HCT116 (cell line): ENCODE data around the gene CDHR1.

Source experiments
- CBX3 ChIP-seq: IDR thresholded peaks from 2 replicates; pipeline ENCODE4 v1.6.1; 2012; ENCODE audit warnings: low read depth
- CTCF ChIP-seq, 3 experiments: fragments of 200-600 bp in 1 of 3; sonication (generic) in 1 of 3; IDR thresholded peaks in 2 of 3; conservative IDR thresholded peaks in 1 of 3; 2 replicates each; pipeline ENCODE4 v1.5.1; 2012 to 2017; ENCODE audit warnings: low read depth in 2 of 3, low read length in 2 of 3, antibody characterized with exemption in 1 of 3, borderline replicate concordance in 1 of 3, control low read depth in 1 of 3, mild to moderate bottlenecking in 1 of 3, mixed read lengths in 1 of 3, mixed run types in 1 of 3, moderate library complexity in 1 of 3; ENCODE audit not compliant: insufficient read depth in 1 of 3
- ELF1 ChIP-seq: IDR thresholded peaks from 2 replicates; pipeline ENCODE4 v1.6.1; 2012; ENCODE audit warnings: low read depth, borderline replicate concordance
- EZH2 ChIP-seq: fragments of 200-600 bp; sonication (generic); IDR thresholded peaks from 2 replicates; pipeline ENCODE4 v1.6.1; 2017; ENCODE audit warnings: antibody characterized with exemption, mixed run types
- EZH2phosphoT487 ChIP-seq: fragments of 200-600 bp; IDR thresholded peaks from 2 replicates; pipeline ENCODE4 v1.6.1; 2018; ENCODE audit warnings: antibody characterized with exemption, borderline replicate concordance
- FOSL1 ChIP-seq: IDR thresholded peaks from 2 replicates; pipeline ENCODE4 v1.6.1; 2012; ENCODE audit warnings: low read depth
- POLR2A ChIP-seq: IDR thresholded peaks from 2 replicates; pipeline ENCODE4 v1.7.0; 2011; ENCODE audit warnings: borderline replicate concordance; ENCODE audit not compliant: insufficient read depth, insufficient read length; ENCODE audit errors: extremely low read depth
- POLR2AphosphoS5 ChIP-seq: IDR thresholded peaks from 2 replicates; pipeline ENCODE4 v1.6.1; 2011; ENCODE audit warnings: mild to moderate bottlenecking, low read depth, low read length, moderate library complexity
- SIN3A ChIP-seq: IDR thresholded peaks from 2 replicates; pipeline ENCODE4 v1.6.1; 2012; ENCODE audit warnings: low read depth
- TCF7L2 ChIP-seq: IDR thresholded peaks from 2 replicates; pipeline ENCODE4 v1.7.0; 2011; ENCODE audit warnings: borderline replicate concordance, inconsistent platforms; ENCODE audit not compliant: insufficient read depth, insufficient read length; ENCODE audit errors: extremely low read depth

GRCh38 chr10:84204122-84204521 lies 9.8 kb downstream of the CDHR1 start:
- TF ChIP-seq CTCF (IDR thresholded peaks at IDR 0.05 in 2 of 3, conservative IDR thresholded peaks at IDR 0.05 in 1 of 3; ENCODE audit: borderline replicate concordance in 1 of 3, insufficient read depth in 1 of 3, low read depth in 2 of 3, low read length in 2 of 3) = peak; percentile 13 to 77 (median 66); a peak in 5 of 6 replicates
- no peak for TF ChIP-seq POLR2AphosphoS5
- TF ChIP-seq EZH2phosphoT487 = no peak
- TF ChIP-seq FOSL1 = no peak
- no peak for TF ChIP-seq CBX3
- TF ChIP-seq EZH2 = no peak
- no peak for TF ChIP-seq ELF1
- TF ChIP-seq SIN3A = no peak
- no peak for TF ChIP-seq POLR2A
- TF ChIP-seq TCF7L2 = no peak
